OCI-LY1 (cell line): ENCODE data around the gene CTSH.

Experiments
- H2AFZ ChIP-seq: fragments of 200-600 bp; sonication (generic), shearing (Covaris generic); 2 replicates; pipeline ENCODE4 v1.6.0; 2014; ENCODE audit warnings: antibody characterized with exemption, mild to moderate bottlenecking, low read length
- H3F3A ChIP-seq: fragments of 200-600 bp; sonication (generic), shearing (Covaris generic); 2 replicates; pipeline ENCODE4 v1.6.0; 2014; ENCODE audit warnings: mild to moderate bottlenecking, antibody characterized with exemption, low read length, moderate library complexity; ENCODE audit not compliant: insufficient read depth
- H3K27ac ChIP-seq: fragments of 200-600 bp; sonication (generic); 2 replicates; pipeline ENCODE4 v1.5.1; 2014; ENCODE audit warnings: low read length, mixed run types, mild to moderate bottlenecking, low read depth; ENCODE audit not compliant: poor library complexity, severe bottlenecking
- H3K27me3 ChIP-seq: fragments of 200-600 bp; sonication (generic); 2 replicates; pipeline ENCODE4 v1.6.0; 2014; ENCODE audit warnings: antibody characterized with exemption, mild to moderate bottlenecking, low read length, moderate library complexity; ENCODE audit not compliant: insufficient read depth
- H3K36me3 ChIP-seq: fragments of 200-600 bp; sonication (generic); 2 replicates; pipeline ENCODE4 v1.6.1; 2014; ENCODE audit warnings: mild to moderate bottlenecking, antibody characterized with exemption, low read length, moderate library complexity, mixed read lengths; ENCODE audit not compliant: insufficient read depth
- H3K4me1 ChIP-seq: fragments of 200-600 bp; sonication (generic); 2 replicates; pipeline ENCODE4 v1.5.1; 2014; ENCODE audit warnings: mild to moderate bottlenecking, low read length, moderate library complexity; ENCODE audit not compliant: insufficient read depth, severe bottlenecking
- H3K4me2 ChIP-seq: fragments of 200-600 bp; sonication (generic), shearing (Covaris generic); 2 replicates; pipeline ENCODE4 v1.6.1; 2014; ENCODE audit warnings: low read length
- H3K4me3 ChIP-seq: fragments of 200-600 bp; sonication (generic); 2 replicates; pipeline ENCODE4 v1.5.1; 2014; ENCODE audit warnings: low read length, low read depth, mild to moderate bottlenecking, mixed read lengths; ENCODE audit not compliant: poor library complexity, severe bottlenecking
- H3K79me2 ChIP-seq: fragments of 200-600 bp; shearing (Covaris generic); 2 replicates; pipeline ENCODE4 v1.6.1; 2016; ENCODE audit warnings: mixed run types, low read length, mixed read lengths; ENCODE audit not compliant: insufficient read depth
- H3K9ac ChIP-seq: fragments of 200-600 bp; sonication (generic), shearing (Covaris generic); 2 replicates; pipeline ENCODE4 v1.6.1; 2014; ENCODE audit warnings: mild to moderate bottlenecking, low read length, mixed read lengths
- H3K9me2 ChIP-seq: fragments of 200-600 bp; sonication (generic), shearing (Covaris generic); 2 replicates; pipeline ENCODE4 v1.6.1; 2014; ENCODE audit warnings: low read depth, mild to moderate bottlenecking, low read length, mixed read lengths
- H3K9me3 ChIP-seq: fragments of 200-600 bp; shearing (Covaris generic); 2 replicates; pipeline ENCODE4 v1.6.1; 2014; ENCODE audit warnings: low read length, mixed read lengths
- H4K20me1 ChIP-seq: fragments of 200-600 bp; sonication (generic), shearing (Covaris generic); 2 replicates; pipeline ENCODE4 v1.6.0; 2016; ENCODE audit warnings: mild to moderate bottlenecking, low read length; ENCODE audit not compliant: insufficient read depth
- EZH2 ChIP-seq: fragments of 200-600 bp; sonication (generic), shearing (Covaris generic); IDR thresholded peaks from 2 replicates; pipeline ENCODE4 v1.8.0; 2017; ENCODE audit warnings: borderline replicate concordance, mixed run types, mild to moderate bottlenecking, antibody characterized with exemption, low read length, moderate library complexity, mixed read lengths
- TF ChIP-seq, protein P1 (sequence below): fragments of 200-600 bp; sonication (generic), shearing (Covaris generic); IDR thresholded peaks from 2 replicates; pipeline ENCODE4 v1.5.1; 2017; ENCODE audit warnings: mild to moderate bottlenecking, antibody characterized with exemption, low read length, moderate library complexity, mixed read lengths

Gene CTSH, protein sequence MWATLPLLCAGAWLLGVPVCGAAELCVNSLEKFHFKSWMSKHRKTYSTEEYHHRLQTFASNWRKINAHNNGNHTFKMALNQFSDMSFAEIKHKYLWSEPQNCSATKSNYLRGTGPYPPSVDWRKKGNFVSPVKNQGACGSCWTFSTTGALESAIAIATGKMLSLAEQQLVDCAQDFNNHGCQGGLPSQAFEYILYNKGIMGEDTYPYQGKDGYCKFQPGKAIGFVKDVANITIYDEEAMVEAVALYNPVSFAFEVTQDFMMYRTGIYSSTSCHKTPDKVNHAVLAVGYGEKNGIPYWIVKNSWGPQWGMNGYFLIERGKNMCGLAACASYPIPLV

DNA sequence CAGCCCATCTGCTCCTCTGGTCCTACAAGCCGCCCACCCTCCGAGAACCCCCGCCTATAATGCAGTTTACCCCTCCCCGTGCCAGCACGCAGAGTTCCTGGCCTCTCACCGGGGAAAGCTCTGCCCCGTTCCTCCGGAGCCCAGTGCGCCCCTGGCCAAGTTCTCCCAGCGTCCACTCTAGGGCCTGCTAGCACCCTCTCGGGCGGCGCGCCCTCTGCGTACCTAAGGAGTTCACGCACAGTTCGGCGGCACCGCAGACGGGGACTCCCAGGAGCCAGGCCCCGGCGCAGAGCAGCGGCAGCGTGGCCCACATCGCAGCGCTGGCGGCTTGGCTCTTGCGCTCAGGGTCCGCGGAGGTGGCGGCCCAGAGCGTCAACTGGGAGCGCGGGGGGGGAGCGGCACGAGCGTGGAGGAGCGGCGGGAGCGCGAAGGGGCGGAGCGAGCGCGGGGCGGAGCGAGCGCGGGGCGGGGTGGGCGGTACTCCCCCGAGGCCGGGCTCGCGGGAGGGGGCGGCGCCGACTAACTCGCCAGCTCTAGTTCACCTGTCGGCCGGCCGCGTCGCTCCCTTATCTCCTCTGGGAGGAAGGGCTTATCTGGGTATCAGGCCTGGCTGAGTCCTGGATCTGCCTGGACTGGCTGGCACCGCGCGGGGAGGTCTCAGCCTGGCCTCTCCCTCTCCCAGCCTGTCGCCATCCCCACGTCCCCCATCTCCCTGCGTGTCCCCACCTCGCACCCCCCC is at the start of gene CTSH:
CTSH (minus strand) TSS at position 378 of the 739 bp plus-strand sequence; CDS start at position 313, 65 bp downstream.
- peak within 1 kb of the TSS; percentile 72 for H3K4me3 ChIP-seq
- H3F3A ChIP-seq = no peaks in the 10 kb centered on the region
- no peaks in the 10 kb centered on the region for H3K9me3 ChIP-seq
- TF ChIP-seq, protein P1, sequence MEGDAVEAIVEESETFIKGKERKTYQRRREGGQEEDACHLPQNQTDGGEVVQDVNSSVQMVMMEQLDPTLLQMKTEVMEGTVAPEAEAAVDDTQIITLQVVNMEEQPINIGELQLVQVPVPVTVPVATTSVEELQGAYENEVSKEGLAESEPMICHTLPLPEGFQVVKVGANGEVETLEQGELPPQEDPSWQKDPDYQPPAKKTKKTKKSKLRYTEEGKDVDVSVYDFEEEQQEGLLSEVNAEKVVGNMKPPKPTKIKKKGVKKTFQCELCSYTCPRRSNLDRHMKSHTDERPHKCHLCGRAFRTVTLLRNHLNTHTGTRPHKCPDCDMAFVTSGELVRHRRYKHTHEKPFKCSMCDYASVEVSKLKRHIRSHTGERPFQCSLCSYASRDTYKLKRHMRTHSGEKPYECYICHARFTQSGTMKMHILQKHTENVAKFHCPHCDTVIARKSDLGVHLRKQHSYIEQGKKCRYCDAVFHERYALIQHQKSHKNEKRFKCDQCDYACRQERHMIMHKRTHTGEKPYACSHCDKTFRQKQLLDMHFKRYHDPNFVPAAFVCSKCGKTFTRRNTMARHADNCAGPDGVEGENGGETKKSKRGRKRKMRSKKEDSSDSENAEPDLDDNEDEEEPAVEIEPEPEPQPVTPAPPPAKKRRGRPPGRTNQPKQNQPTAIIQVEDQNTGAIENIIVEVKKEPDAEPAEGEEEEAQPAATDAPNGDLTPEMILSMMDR = no peak
- no peak for TF ChIP-seq EZH2
- H2AFZ ChIP-seq = no peak within 1 kb of the TSS
- H3K27me3 ChIP-seq = no peaks in the 10 kb centered on the region
- 0 out of 2 replicates have a peak, but pooled peaks cover 4% of the 10 kb centered on the region for H3K79me2 ChIP-seq
- no peaks in the 10 kb centered on the region for H3K9me2 ChIP-seq
- H4K20me1 ChIP-seq = no peaks in the 10 kb centered on the region
- H3K27ac ChIP-seq = peak within 1 kb of the TSS; percentile 54
- H3K4me2 ChIP-seq = peak within 1 kb of the TSS; percentile 82
- peaks cover 7% of the 10 kb centered on the region for H3K36me3 ChIP-seq
- peaks cover 32% of the 10 kb centered on the region for H3K4me1 ChIP-seq
- H3K9ac ChIP-seq = peak within 1 kb of the TSS; percentile 86

DNA sequence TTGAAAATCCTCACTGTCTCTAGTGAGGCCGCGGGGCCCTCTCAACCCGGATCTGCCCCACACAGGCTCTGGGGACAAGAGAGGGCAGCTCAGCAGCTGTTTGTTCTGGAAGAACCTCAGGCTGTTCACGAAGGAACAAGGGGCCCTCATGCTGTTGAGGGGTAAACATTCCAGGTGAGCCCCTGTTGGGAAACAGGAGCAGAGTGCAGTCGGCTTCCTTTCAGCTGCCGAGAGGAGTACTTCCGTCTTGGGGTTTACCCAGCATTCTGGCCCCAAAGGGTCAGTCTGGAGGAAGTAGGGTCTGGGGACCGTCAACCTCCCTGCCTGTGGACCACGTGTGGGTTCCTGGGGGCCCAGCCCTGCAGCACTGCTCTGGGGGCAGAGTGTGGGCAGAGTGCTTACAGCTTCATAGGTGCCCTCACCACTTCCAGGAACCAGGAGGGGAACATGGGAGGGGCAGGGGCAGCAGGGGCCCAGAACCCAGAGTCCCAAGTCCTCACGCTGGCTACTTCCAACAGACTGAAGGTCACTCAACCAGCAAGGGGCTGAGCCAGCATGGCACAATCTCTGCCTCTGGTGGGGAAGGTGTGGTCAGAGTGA is 49.2 kb upstream of the CTSH start:
- Histone ChIP-seq H2AFZ (no peak overlapping the region), H3K4me3 (no peak overlapping the region), H3K27me3 (no peaks in the 10 kb centered on the region), H3K4me1 (peaks cover 11% of the 10 kb centered on the region), H3K9me2 (no peaks in the 10 kb centered on the region), H3K9ac (no peak overlapping the region; the same call in 1 of the 2 replicates), H3K9me3 (no peaks in the 10 kb centered on the region), H3K79me2 (no peaks in the 10 kb centered on the region), H3K4me2 (no peak overlapping the region), H4K20me1 (no peaks in the 10 kb centered on the region), H3K27ac (peak overlapping the region; percentile 11), H3F3A (no peaks in the 10 kb centered on the region), H3K36me3 (no peaks in the 10 kb centered on the region)
- TF ChIP-seq EZH2 = no peak
- TF ChIP-seq, protein P1 = no peak

DNA sequence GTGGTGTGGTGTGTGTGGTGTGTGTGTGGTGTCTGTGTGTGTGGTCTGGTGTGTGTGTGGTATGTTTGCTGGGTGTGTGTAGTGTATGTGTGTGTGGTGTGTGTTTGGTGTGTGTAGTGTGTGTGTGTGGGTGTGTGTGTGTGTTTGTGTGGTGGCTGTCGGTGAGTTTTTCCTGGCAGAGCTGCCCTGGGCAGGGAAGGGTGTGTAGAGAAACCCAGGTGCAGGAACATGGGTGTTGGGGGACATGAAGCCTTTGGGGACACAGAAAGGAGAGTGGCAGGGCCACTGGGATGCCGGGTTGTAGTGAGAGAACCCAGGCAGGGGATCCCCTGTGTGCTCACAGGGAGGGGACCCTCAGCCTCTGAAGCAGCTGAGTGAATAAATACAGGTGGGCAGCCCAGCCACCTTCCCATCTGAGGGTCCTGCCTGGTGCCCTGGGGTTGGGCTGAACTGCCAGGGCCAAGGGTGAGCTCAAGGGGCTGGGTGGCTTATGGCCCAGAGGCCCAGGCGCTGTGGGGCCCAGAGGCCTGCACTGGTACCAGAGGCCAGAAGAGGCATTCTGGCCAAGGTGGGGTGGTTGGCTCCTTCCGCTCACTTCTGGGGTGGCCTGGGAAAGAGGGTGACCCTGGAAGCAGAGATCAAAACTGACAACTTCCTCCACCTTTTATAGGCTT is 48.5 kb upstream of the CTSH start:
- H3K4me1 ChIP-seq = peaks cover 11% of the 10 kb centered on the region
- H3K36me3 ChIP-seq = no peaks in the 10 kb centered on the region
- H3K79me2 ChIP-seq = no peaks in the 10 kb centered on the region
- no peaks in the 10 kb centered on the region for H3K27me3 ChIP-seq
- no peak overlapping the region for H3K4me2 ChIP-seq
- H3K27ac ChIP-seq = peak overlapping the region; percentile 11
- no peaks in the 10 kb centered on the region for H4K20me1 ChIP-seq
- no peaks in the 10 kb centered on the region for H3K9me3 ChIP-seq
- no peak for TF ChIP-seq EZH2
- TF ChIP-seq, protein P1 = no peak
- H3K9me2 ChIP-seq = no peaks in the 10 kb centered on the region
- no peaks in the 10 kb centered on the region for H3F3A ChIP-seq
- no peak overlapping the region for H3K4me3 ChIP-seq
- H2AFZ ChIP-seq = no peak overlapping the region
- H3K9ac ChIP-seq = no peak overlapping the region; the same call in 1 of the 2 replicates
